IMR-90 (cell line): ENCODE results near the gene CXCL17. TPM values are rescaled to one million over a fixed set of nuclear protein-coding genes. Genes with fewer than 3 reads are reported as not detected.

Source experiments
- ATAC-seq: fragments of 200-7000 bp; cut with Tn5 transposase; 2 replicates; pipeline ENCODE4 v1.9.1; 2020; ENCODE audit warnings: low read depth, mild to moderate bottlenecking, moderate library complexity
- BruUV-seq: library from RNA; stranded (reverse); fragments of 400-500 nt; replicated peaks from 2 replicates; lab custom pipeline; 2021; lab: Mats Ljungman, UMichigan
- CTCF ChIA-PET: fragments of 300-600 bp; formaldehyde crosslinking; extraction: SDS; loops from one replicate; lab custom pipeline; 2021; ENCODE audit warnings: antibody characterized with exemption; lab: Yijun Ruan, JAX
- POLR2A ChIA-PET: fragments of 300-600 bp; sonication (Branson Sonifier 250); formaldehyde crosslinking; loops from one replicate; lab custom pipeline; 2022; ENCODE audit warnings: antibody characterized with exemption; ENCODE audit not compliant: unreplicated experiment; lab: Charles Lee
- DNase-seq: peaks from one replicate; pipeline ENCODE4 v3.0.0; 2013
- H2AFZ ChIP-seq: replicated peaks from 2 replicates; pipeline ENCODE3; 2013; ENCODE audit warnings: low read length, mild to moderate bottlenecking; ENCODE audit not compliant: poor library complexity
- H2AK5ac ChIP-seq: 2 replicates; pipeline ENCODE4 v1.6.1; 2013; ENCODE audit warnings: low read depth, low read length, inconsistent platforms
- H2AK9ac ChIP-seq: replicated peaks from 2 replicates; pipeline ENCODE3; 2013; ENCODE audit warnings: mild to moderate bottlenecking, low read depth, low read length, moderate library complexity; ENCODE audit not compliant: poor library complexity
- H2BK120ac ChIP-seq: 2 replicates; pipeline ENCODE4 v1.6.1; 2013; ENCODE audit warnings: low read depth, low read length, inconsistent platforms
- H2BK15ac ChIP-seq: 3 replicates; pipeline ENCODE4 v1.6.1; 2013; ENCODE audit warnings: low read depth, low read length, inconsistent platforms
- H2BK20ac ChIP-seq: 2 replicates; pipeline ENCODE4 v1.6.1; 2013; ENCODE audit warnings: low read depth, mild to moderate bottlenecking, inconsistent platforms, low read length, moderate library complexity
- H2BK5ac ChIP-seq: 2 replicates; pipeline ENCODE4 v1.6.1; 2013; ENCODE audit warnings: mild to moderate bottlenecking, low read depth, low read length, inconsistent platforms; ENCODE audit not compliant: poor library complexity, severe bottlenecking
- H3K14ac ChIP-seq: replicated peaks from 2 replicates; pipeline ENCODE4 v1.6.1; 2013; ENCODE audit warnings: low read depth, low read length, inconsistent platforms
- H3K18ac ChIP-seq: 2 replicates; pipeline ENCODE4 v1.6.1; 2013; ENCODE audit warnings: low read depth, low read length, control low read depth
- H3K23ac ChIP-seq: 2 replicates; pipeline ENCODE4 v1.6.1; 2013; ENCODE audit warnings: low read depth, low read length, inconsistent platforms
- H3K27ac ChIP-seq: 2 replicates; pipeline ENCODE4 v1.5.1; 2013; ENCODE audit warnings: mild to moderate bottlenecking, control low read depth, low read length; ENCODE audit not compliant: insufficient read depth
- H3K27me3 ChIP-seq: 2 replicates; pipeline ENCODE4 v1.6.1; 2013; ENCODE audit warnings: low read length; ENCODE audit not compliant: control insufficient read depth, insufficient read depth
- H3K36me3 ChIP-seq: 2 replicates; pipeline ENCODE4 v1.6.1; 2013; ENCODE audit warnings: low read length, mixed read lengths; ENCODE audit not compliant: control insufficient read depth, insufficient read depth
- H3K4ac ChIP-seq: 2 replicates; pipeline ENCODE4 v1.6.1; 2013; ENCODE audit warnings: low read depth, low read length, inconsistent platforms
- H3K4me1 ChIP-seq: 2 replicates; pipeline ENCODE4 v1.6.1; 2013; ENCODE audit warnings: low read length, mixed read lengths; ENCODE audit not compliant: control insufficient read depth, insufficient read depth
- H3K4me2 ChIP-seq: 2 replicates; pipeline ENCODE4 v1.6.1; 2013; ENCODE audit warnings: low read depth, mild to moderate bottlenecking, control low read depth, low read length, moderate library complexity
- H3K4me3 ChIP-seq: 2 replicates; pipeline ENCODE4 v1.5.1; 2013; ENCODE audit warnings: low read depth, mild to moderate bottlenecking, control low read depth, low read length, moderate library complexity; ENCODE audit not compliant: insufficient read depth
- H3K56ac ChIP-seq: 2 replicates; pipeline ENCODE4 v1.6.1; 2013; ENCODE audit warnings: low read length, inconsistent platforms; ENCODE audit not compliant: insufficient read depth; ENCODE audit errors: extremely low read depth
- H3K79me1 ChIP-seq, 2 experiments: 2 replicates each; pipeline ENCODE4 v1.6.1; 2013; ENCODE audit warnings: low read length in 2 of 2, inconsistent platforms in 1 of 2, low read depth in 1 of 2
- H3K9ac ChIP-seq: 2 replicates; pipeline ENCODE4 v1.6.1; 2013; ENCODE audit warnings: low read depth, low read length, control low read depth
- H3K9me1 ChIP-seq: 2 replicates; pipeline ENCODE4 v1.6.1; 2013; ENCODE audit warnings: low read length, inconsistent platforms; ENCODE audit not compliant: insufficient read depth
- H3K9me3 ChIP-seq: 2 replicates; pipeline ENCODE4 v1.6.1; 2013; ENCODE audit warnings: low read length; ENCODE audit not compliant: control insufficient read depth, insufficient read depth
- H4K20me1 ChIP-seq: 2 replicates; pipeline ENCODE4 v1.6.1; 2013; ENCODE audit warnings: low read length, inconsistent platforms; ENCODE audit not compliant: insufficient read depth
- H4K5ac ChIP-seq: 2 replicates; pipeline ENCODE4 v1.6.1; 2013; ENCODE audit warnings: mild to moderate bottlenecking, low read depth, low read length, control low read depth
- H4K8ac ChIP-seq, 2 experiments: 2 replicates each; pipeline ENCODE4 v1.6.1; 2013; ENCODE audit warnings: low read depth in 2 of 2, low read length in 2 of 2, control low read depth in 1 of 2, inconsistent platforms in 1 of 2
- H4K91ac ChIP-seq: 2 replicates; pipeline ENCODE4 v1.6.1; 2013; ENCODE audit warnings: low read depth, low read length, inconsistent platforms; ENCODE audit not compliant: insufficient read depth
- BHLHE40 ChIP-seq: fragments of 150-350 bp; IDR thresholded peaks from 2 replicates; pipeline ENCODE4 v1.6.1; 2016; ENCODE audit warnings: mild to moderate bottlenecking, low read depth, low read length
- CEBPB ChIP-seq: IDR thresholded peaks from 2 replicates; pipeline ENCODE4 v1.6.1; 2012; ENCODE audit warnings: low read depth, low read length, improper control_type of control experiment
- CHD1 ChIP-seq: IDR thresholded peaks from 2 replicates; pipeline ENCODE4 v1.6.1; 2012; ENCODE audit warnings: low read depth, low read length, improper control_type of control experiment
- CTCF ChIP-seq: conservative IDR thresholded peaks from 2 replicates; pipeline ENCODE4 v1.5.1; 2012; ENCODE audit warnings: mild to moderate bottlenecking, low read depth, low read length, improper control_type of control experiment
- FOS ChIP-seq: fragments of 150-350 bp; IDR thresholded peaks from 2 replicates; pipeline ENCODE4 v1.6.1; 2016; ENCODE audit warnings: low read depth, low read length
- MAFK ChIP-seq: IDR thresholded peaks from 2 replicates; pipeline ENCODE4 v1.6.1; 2012; ENCODE audit warnings: low read depth, low read length, improper control_type of control experiment
- MAZ ChIP-seq: IDR thresholded peaks from 2 replicates; pipeline ENCODE4 v1.6.1; 2012; ENCODE audit warnings: low read depth, mild to moderate bottlenecking, low read length, improper control_type of control experiment, moderate library complexity, borderline replicate concordance
- MXI1 ChIP-seq: IDR thresholded peaks from 2 replicates; pipeline ENCODE4 v1.6.1; 2012; ENCODE audit warnings: low read depth, mild to moderate bottlenecking, low read length, moderate library complexity, borderline replicate concordance
- NFE2L2 ChIP-seq: fragments of 150-350 bp; IDR thresholded peaks from 2 replicates; pipeline ENCODE4 v1.6.1; 2016; ENCODE audit warnings: low read depth, mild to moderate bottlenecking, low read length
- POLR2A ChIP-seq: IDR thresholded peaks from 2 replicates; pipeline ENCODE4 v1.6.1; 2012; ENCODE audit warnings: mild to moderate bottlenecking, low read depth, low read length
- RAD21 ChIP-seq: IDR thresholded peaks from 2 replicates; pipeline ENCODE4 v1.6.1; 2012; ENCODE audit warnings: low read length, improper control_type of control experiment
- RCOR1 ChIP-seq: IDR thresholded peaks from 2 replicates; pipeline ENCODE4 v1.6.1; 2012; ENCODE audit warnings: mild to moderate bottlenecking, low read length, improper control_type of control experiment; ENCODE audit not compliant: insufficient replicate concordance
- RFX5 ChIP-seq: IDR thresholded peaks from 2 replicates; pipeline ENCODE4 v1.8.0; 2012; ENCODE audit warnings: low read depth, mild to moderate bottlenecking, low read length, moderate library complexity
- SMC3 ChIP-seq: fragments of 150-350 bp; IDR thresholded peaks from 2 replicates; pipeline ENCODE4 v1.6.1; 2016; ENCODE audit warnings: low read depth, mild to moderate bottlenecking, antibody characterized with exemption, low read length, moderate library complexity
- WGBS, 2 experiments: methylation state at CpG; one replicate each; pipeline versions ENCODE4 v1.1.5 to v1.1.7; 2013; ENCODE audit warnings: missing lambda C conversion rate in 2 of 2; ENCODE audit not compliant: insufficient read length in 1 of 2; ENCODE audit errors: extremely low coverage in 2 of 2; 5-methylcytosine and 5-hydroxymethylcytosine counted together
- dilution Hi-C: fragments of 300-500 bp; cut with HindIII; formaldehyde crosslinking; loops from one replicate; pipeline ENCODE4 v1.14.3; 2018; ENCODE audit warnings: low sequenced_read_pairs; ENCODE audit not compliant: unreplicated experiment
- in situ Hi-C: fragments of 300-500 bp; cut with MboI; formaldehyde crosslinking; loops from 3 replicates; pipeline ENCODE4 v1.14.3; 2019; ENCODE audit warnings: low sequenced_read_pairs, inconsistent platforms, mixed read lengths
- intact Hi-C: fragments of 100-400 bp; cut with micrococcal nuclease; formaldehyde crosslinking; loops from 2 replicates; pipeline ENCODE4 v1.10.0; 2022
- polyA plus RNA-seq, 3 experiments: library from polyadenylated mRNA; depleted of rRNA; stranded (reverse); fragments of >200 nt; gene quantifications; 2 replicates each; pipeline ENCODE4 v1.2.3, GENCODE V29; 2012; ENCODE audit warnings: low replicate concordance in 1 of 3
- total RNA-seq: library from RNA; depleted of rRNA; stranded (reverse); fragments of >200 nt; gene quantifications from 2 replicates; pipeline ENCODE4 v1.2.3, GENCODE V29; 2012
- TF ChIP-seq, protein P1 (sequence below): fragments of 150-350 bp; IDR thresholded peaks from 2 replicates; pipeline ENCODE4 v1.6.1; 2017; ENCODE audit warnings: mild to moderate bottlenecking, antibody characterized with exemption, low read length, low read depth

CXCL17 gene
- total and polyA plus RNA-seq, 2 of the 4 experiments (the other 2 are of a cell fraction), result not detected

DNA sequence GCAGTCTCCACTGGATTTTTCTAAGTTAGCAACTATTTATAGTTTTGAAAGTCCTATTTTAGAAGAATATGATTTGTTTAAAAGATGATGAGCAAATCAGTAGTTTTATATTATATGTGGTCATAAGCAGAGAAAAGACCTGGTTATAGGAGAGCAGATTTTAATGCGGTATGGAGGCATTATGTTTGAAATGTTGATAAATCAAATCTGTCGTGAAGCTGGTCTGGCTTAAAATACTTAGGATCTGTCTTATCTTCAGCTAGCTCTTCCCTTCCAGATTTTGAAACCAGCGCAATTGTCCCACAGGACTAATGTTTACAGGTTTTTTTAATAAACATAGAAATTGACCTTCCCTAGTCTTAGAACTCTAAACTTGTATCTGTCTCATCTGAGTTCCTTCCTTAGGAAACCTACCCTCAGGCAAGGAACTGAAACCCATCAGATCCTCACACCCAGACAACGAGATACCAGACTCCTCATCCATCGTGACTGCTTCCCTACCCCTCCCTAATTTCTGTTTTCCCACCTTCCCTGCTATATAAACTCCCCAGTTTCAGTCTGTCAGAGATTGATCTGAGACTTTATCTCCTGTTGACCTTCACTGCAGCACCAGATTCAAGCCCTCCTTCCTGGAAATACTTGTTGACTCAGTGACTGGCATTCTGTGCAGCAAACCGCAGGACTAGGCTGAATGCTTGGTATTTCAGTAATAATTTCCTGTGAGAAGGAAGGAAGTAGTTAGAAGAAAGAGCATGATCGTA lies 37.8 kb upstream of the CXCL17 start:
- no peak overlapping the region for H4K5ac ChIP-seq
- in situ Hi-C loops, result no loop called here
- no peak overlapping the region for H3K9ac ChIP-seq
- no peak overlapping the region for H3K27ac ChIP-seq
- H4K8ac ChIP-seq, result no peak overlapping the region
- no peak overlapping the region for H2BK120ac ChIP-seq
- no peak overlapping the region for H3K4me3 ChIP-seq
- CTCF ChIA-PET, result no interaction called here
- no peak overlapping the region for H3K14ac ChIP-seq
- no peak for TF ChIP-seq FOS
- TF ChIP-seq MAZ, result no peak
- no peak for TF ChIP-seq RFX5
- no peak for TF ChIP-seq CTCF
- no peak for TF ChIP-seq CEBPB
- no peak for TF ChIP-seq CHD1
- no peak for TF ChIP-seq MAFK
- TF ChIP-seq SMC3, result no peak
- TF ChIP-seq RAD21, result no peak
- no peak for TF ChIP-seq NFE2L2
- TF ChIP-seq, protein P1, sequence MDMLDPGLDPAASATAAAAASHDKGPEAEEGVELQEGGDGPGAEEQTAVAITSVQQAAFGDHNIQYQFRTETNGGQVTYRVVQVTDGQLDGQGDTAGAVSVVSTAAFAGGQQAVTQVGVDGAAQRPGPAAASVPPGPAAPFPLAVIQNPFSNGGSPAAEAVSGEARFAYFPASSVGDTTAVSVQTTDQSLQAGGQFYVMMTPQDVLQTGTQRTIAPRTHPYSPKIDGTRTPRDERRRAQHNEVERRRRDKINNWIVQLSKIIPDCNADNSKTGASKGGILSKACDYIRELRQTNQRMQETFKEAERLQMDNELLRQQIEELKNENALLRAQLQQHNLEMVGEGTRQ, result no peak
- no peak for TF ChIP-seq RCOR1
- no peak for TF ChIP-seq MXI1
- no peak for TF ChIP-seq POLR2A
- no peak for TF ChIP-seq BHLHE40
- DNase-seq, result peak; percentile 47
- no TSS peak for BruUV-seq
- no peak overlapping the region for H2AFZ ChIP-seq
- no peak overlapping the region for H2BK15ac ChIP-seq
- H3K9me3 ChIP-seq, result no peaks in the 10 kb centered on the region
- no peak overlapping the region for H3K23ac ChIP-seq
- WGBS, 2 experiments, result no CpG with 5 or more reads among the region's 7 CpGs
- H2AK5ac ChIP-seq, result no peak overlapping the region
- peak; percentile 94 for ATAC-seq
- H3K27me3 ChIP-seq, result peaks cover 2% of the 10 kb centered on the region; the same call in 1 of the 2 replicates
- POLR2A ChIA-PET, result no interaction called here
- no peak overlapping the region for H2BK20ac ChIP-seq
- H2BK5ac ChIP-seq, result no peak overlapping the region
- no peaks in the 10 kb centered on the region for H3K36me3 ChIP-seq
- H2AK9ac ChIP-seq, result no peak overlapping the region
- no peaks in the 10 kb centered on the region for H3K4me1 ChIP-seq
- no peaks in the 10 kb centered on the region; the same call in 1 of the 2 replicates for H3K9me1 ChIP-seq
- H3K79me1 ChIP-seq, result no peaks in the 10 kb centered on the region
- H3K18ac ChIP-seq, result no peak overlapping the region
- H4K91ac ChIP-seq, result no peak overlapping the region
- H3K4ac ChIP-seq, result no peak overlapping the region
- no peak overlapping the region for H3K56ac ChIP-seq
- intact Hi-C loops, result no loop called here
- dilution Hi-C loops, result no loop called here
- no peaks in the 10 kb centered on the region for H4K20me1 ChIP-seq
- peak overlapping the region; percentile 71; the same call in 1 of the 2 replicates for H3K4me2 ChIP-seq
